Chondrocyte (in vitro differentiated cells): ENCODE data around the gene TEDC2. TPM values are rescaled to one million over a fixed set of nuclear protein-coding genes. Genes with fewer than 3 reads are reported as not detected.

Experiments
- DNase-seq: peaks from one replicate; pipeline ENCODE4 v3.0.0; 2021; ENCODE audit warnings: mixed read lengths, low spot score
- H3K27ac Mint-ChIP-seq: one replicate; pipeline ENCODE4 v1.8.0; 2021; ENCODE audit warnings: mild to moderate bottlenecking, moderate library complexity, mixed read lengths; ENCODE audit not compliant: unreplicated experiment
- H3K27me3 Mint-ChIP-seq: 2 replicates; pipeline ENCODE4 v1.8.0; 2021; ENCODE audit warnings: low read depth, mixed read lengths
- H3K36me3 Mint-ChIP-seq: 2 replicates; pipeline ENCODE4 v1.8.0; 2021; ENCODE audit warnings: low read depth, mixed read lengths
- H3K4me1 Mint-ChIP-seq: 2 replicates; pipeline ENCODE4 v1.8.0; 2021; ENCODE audit warnings: low read depth, mild to moderate bottlenecking, mixed read lengths
- H3K4me3 Mint-ChIP-seq: one replicate; pipeline ENCODE4 v1.8.0; 2021; ENCODE audit warnings: mild to moderate bottlenecking, moderate library complexity, mixed read lengths; ENCODE audit not compliant: unreplicated experiment
- H3K9me3 Mint-ChIP-seq: 2 replicates; pipeline ENCODE4 v1.8.0; 2021; ENCODE audit warnings: low read depth, mixed read lengths
- total RNA-seq: library from RNA; stranded (reverse); gene quantifications from 3 replicates; pipeline ENCODE4 v1.2.1, GENCODE V29; 2021
- TF ChIP-seq, protein P1 (sequence below): fragments of 200-600 bp; sonication (generic); IDR thresholded peaks from 2 replicates; pipeline ENCODE4 v1.5.0; 2021; ENCODE audit warnings: antibody characterized with exemption, mild to moderate bottlenecking, moderate library complexity

The TEDC2 gene
- total RNA-seq, 1 donor from 2014 or later = 3.9 TPM

GRCh38 chr16:2470603-2471015, 10.7 kb downstream of the TEDC2 start:
- DNase-seq = no peak
- TF ChIP-seq, protein P1, sequence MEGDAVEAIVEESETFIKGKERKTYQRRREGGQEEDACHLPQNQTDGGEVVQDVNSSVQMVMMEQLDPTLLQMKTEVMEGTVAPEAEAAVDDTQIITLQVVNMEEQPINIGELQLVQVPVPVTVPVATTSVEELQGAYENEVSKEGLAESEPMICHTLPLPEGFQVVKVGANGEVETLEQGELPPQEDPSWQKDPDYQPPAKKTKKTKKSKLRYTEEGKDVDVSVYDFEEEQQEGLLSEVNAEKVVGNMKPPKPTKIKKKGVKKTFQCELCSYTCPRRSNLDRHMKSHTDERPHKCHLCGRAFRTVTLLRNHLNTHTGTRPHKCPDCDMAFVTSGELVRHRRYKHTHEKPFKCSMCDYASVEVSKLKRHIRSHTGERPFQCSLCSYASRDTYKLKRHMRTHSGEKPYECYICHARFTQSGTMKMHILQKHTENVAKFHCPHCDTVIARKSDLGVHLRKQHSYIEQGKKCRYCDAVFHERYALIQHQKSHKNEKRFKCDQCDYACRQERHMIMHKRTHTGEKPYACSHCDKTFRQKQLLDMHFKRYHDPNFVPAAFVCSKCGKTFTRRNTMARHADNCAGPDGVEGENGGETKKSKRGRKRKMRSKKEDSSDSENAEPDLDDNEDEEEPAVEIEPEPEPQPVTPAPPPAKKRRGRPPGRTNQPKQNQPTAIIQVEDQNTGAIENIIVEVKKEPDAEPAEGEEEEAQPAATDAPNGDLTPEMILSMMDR = no peak
- H3K9me3 Mint-ChIP-seq = no peaks in the 10 kb centered on the region
- H3K4me3 Mint-ChIP-seq = peak overlapping the region; percentile 2
- peaks cover 25% of the 10 kb centered on the region for H3K4me1 Mint-ChIP-seq
- peak overlapping the region; percentile 9 for H3K27ac Mint-ChIP-seq
- no peaks in the 10 kb centered on the region for H3K36me3 Mint-ChIP-seq
- no peaks in the 10 kb centered on the region for H3K27me3 Mint-ChIP-seq

GRCh38 chr16:2471016-2471652, 11.2 kb downstream of the TEDC2 start, which contains the start of gene NTN3:
NTN3 (plus strand) TSS chr16:2471297; CDS start chr16:2471702, 405 bp downstream.
- Mint-ChIP-seq H3K27me3 (no peaks in the 10 kb centered on the region), H3K36me3 (no peaks in the 10 kb centered on the region), H3K4me1 (peaks cover 30% of the 10 kb centered on the region), H3K27ac (peak within 1 kb of the TSS; percentile 9), H3K4me3 (peak within 1 kb of the TSS; percentile 2), H3K9me3 (no peaks in the 10 kb centered on the region)
- DNase-seq = peak; percentile 85
- TF ChIP-seq, protein P1 = no peak

DNA sequence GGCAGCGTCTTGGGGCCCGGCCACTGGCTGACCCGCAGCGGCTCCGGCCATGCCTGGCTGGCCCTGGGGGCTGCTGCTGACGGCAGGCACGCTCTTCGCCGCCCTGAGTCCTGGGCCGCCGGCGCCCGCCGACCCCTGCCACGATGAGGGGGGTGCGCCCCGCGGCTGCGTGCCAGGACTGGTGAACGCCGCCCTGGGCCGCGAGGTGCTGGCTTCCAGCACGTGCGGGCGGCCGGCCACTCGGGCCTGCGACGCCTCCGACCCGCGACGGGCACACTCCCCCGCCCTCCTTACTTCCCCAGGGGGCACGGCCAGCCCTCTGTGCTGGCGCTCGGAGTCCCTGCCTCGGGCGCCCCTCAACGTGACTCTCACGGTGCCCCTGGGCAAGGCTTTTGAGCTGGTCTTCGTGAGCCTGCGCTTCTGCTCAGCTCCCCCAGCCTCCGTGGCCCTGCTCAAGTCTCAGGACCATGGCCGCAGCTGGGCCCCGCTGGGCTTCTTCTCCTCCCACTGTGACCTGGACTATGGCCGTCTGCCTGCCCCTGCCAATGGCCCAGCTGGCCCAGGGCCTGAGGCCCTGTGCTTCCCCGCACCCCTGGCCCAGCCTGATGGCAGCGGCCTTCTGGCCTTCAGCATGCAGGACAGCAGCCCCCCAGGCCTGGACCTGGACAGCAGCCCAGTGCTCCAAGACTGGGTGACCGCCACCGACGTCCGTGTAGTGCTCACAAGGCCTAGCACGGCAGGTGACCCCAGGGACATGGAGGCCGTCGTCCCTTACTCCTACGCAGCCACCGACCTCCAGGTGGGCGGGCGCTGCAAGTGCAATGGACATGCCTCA, 12.0 kb downstream of the TEDC2 start:
- Mint-ChIP-seq H3K4me3 (no peak overlapping the region), H3K36me3 (no peaks in the 10 kb centered on the region), H3K27me3 (no peaks in the 10 kb centered on the region), H3K4me1 (peaks cover 31% of the 10 kb centered on the region), H3K9me3 (no peaks in the 10 kb centered on the region), H3K27ac (no peak overlapping the region)
- peak; percentile 82 for DNase-seq
- TF ChIP-seq, protein P1 = no peak

GRCh38 chr16:2472488-2472864, 12.6 kb downstream of the TEDC2 start:
- TF ChIP-seq, protein P1 = no peak
- H3K4me3 Mint-ChIP-seq = no peak overlapping the region

GRCh38 chr16:2472885-2473445, 13.1 kb downstream of the TEDC2 start:
- Mint-ChIP-seq H3K9me3 (no peaks in the 10 kb centered on the region), H3K36me3 (no peaks in the 10 kb centered on the region), H3K27me3 (no peaks in the 10 kb centered on the region), H3K27ac (no peak overlapping the region), H3K4me3 (peak overlapping the region; percentile 60), H3K4me1 (peaks cover 36% of the 10 kb centered on the region)
- TF ChIP-seq, protein P1 = no peak
- DNase-seq = peak; percentile 88

More at GRCh38 chr16:2472488-2472864, 12.6 kb downstream of the TEDC2 start:
- Mint-ChIP-seq H3K4me1 (peaks cover 31% of the 10 kb centered on the region), H3K9me3 (no peaks in the 10 kb centered on the region), H3K27me3 (no peaks in the 10 kb centered on the region), H3K27ac (no peak overlapping the region), H3K36me3 (no peaks in the 10 kb centered on the region)
- peak; percentile 90 for DNase-seq
